Tibial nerve (tissue), 4 donors: Measurements from ENCODE around the gene NUDT4B.
"Not testable (repeated sequence)": the region's sequence is repeated elsewhere in the genome, so short reads cannot be mapped to it uniquely, and the experiment has no call there.

Experiments used
- CTCF ChIP-seq, 5 experiments: fragments of 200-600 bp in 3 of 5; fragments of 450-650 bp in 2 of 5; sonication (generic) in 3 of 5; IDR thresholded peaks; one replicate each; pipeline ENCODE4 v1.5.1; 2016 to 2019; ENCODE audit warnings: antibody characterized with exemption in 5 of 5, mild to moderate bottlenecking in 3 of 5, moderate library complexity in 2 of 5
- EP300 ChIP-seq, 2 donors: sonication (generic); formaldehyde crosslinking; IDR thresholded peaks; one replicate each; pipeline ENCODE4 v1.6.1; 2017; ENCODE audit warnings: antibody characterized with exemption in 2 of 2, mild to moderate bottlenecking in 1 of 2
- POLR2A ChIP-seq, 2 donors: fragments of 450-650 bp; IDR thresholded peaks; one replicate each; pipeline ENCODE4 v1.6.1; 2017; ENCODE audit warnings: antibody characterized with exemption in 2 of 2, mild to moderate bottlenecking in 2 of 2, moderate library complexity in 2 of 2

GRCh38 chr1:148729541-148729940 is 19.0 kb upstream of the NUDT4B start:
- not testable (repeated sequence) for TF ChIP-seq CTCF, POLR2A, EP300 (IDR thresholded peaks at IDR 0.05)
